ENCODE measurements around the gene CNTNAP4. TPM values are rescaled to one million over a fixed set of nuclear protein-coding genes. Genes with fewer than 3 reads are reported as not detected.

Gene CNTNAP4
- total RNA-seq, 1 experiment from 2014 or later: not detected

DNA sequence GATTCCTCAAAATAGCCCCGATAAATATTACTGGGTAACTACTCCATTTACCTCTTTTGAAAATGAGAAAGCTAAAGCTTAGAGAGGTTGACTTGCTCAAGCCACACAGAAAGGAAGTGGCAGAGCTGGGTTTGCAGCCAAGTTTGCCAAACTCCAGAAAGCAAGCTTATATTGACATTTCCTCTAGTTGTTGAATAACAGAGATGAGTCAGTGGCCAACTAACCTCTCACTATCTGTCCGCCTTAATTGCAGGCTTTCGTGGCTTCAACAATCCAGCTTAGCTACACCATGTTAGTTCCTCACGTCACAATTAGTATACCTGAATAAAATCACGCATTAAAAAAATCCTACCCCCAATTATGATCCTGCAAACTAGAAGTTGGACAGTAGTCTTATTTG, 151.7 kb downstream of the CNTNAP4 start:
- no peak overlapping the region for H2BK5ac ChIP-seq (ENCODE audit: insufficient read length, low read length)
- H3K4me1 ChIP-seq (ENCODE audit: insufficient read depth, low read length): no peaks in the 10 kb centered on the region
- H3K9me3 Mint-ChIP-seq: no peaks in the 10 kb centered on the region
- no peak overlapping the region for H2AFZ ChIP-seq (ENCODE audit: low read length)
- H3K4me3 Mint-ChIP-seq: no peak overlapping the region
- no peak overlapping the region for H3K27ac ChIP-seq (ENCODE audit: insufficient read length, low read depth, low read length)
- H3K23ac ChIP-seq (ENCODE audit: insufficient read length, low read depth, low read length): no peak overlapping the region
- H3K4ac ChIP-seq (ENCODE audit: low read depth, low read length): no peak overlapping the region
- no peak overlapping the region for H2BK12ac ChIP-seq (ENCODE audit: insufficient read length, low read depth, low read length)
- H3K27me3 Mint-ChIP-seq (ENCODE audit: low read depth): peaks cover 21% of the 10 kb centered on the region
- H3K23me2 ChIP-seq (ENCODE audit: insufficient read length, low read depth, low read length, poor library complexity, severe bottlenecking): no peaks in the 10 kb centered on the region
- H4K8ac ChIP-seq (replicated peaks; ENCODE audit: insufficient read length, low read depth, low read length): no peak overlapping the region
- no peak overlapping the region for H2BK20ac ChIP-seq (ENCODE audit: low read depth, low read length, poor library complexity, severe bottlenecking)
- WGBS (ENCODE audit: extremely low coverage, insufficient read length, low lambda C conversion rate): no CpG with 5 or more reads among the region's 5 CpGs
- H3K4me2 ChIP-seq (ENCODE audit: insufficient read depth, insufficient read length, low read length): no peak overlapping the region
- H3K27me3 ChIP-seq (ENCODE audit: insufficient read depth, low read length): no peaks in the 10 kb centered on the region
- H4K20me1 ChIP-seq (ENCODE audit: control insufficient read depth, insufficient read depth, insufficient read length): no peaks in the 10 kb centered on the region
- H3K79me1 ChIP-seq (ENCODE audit: insufficient read depth, low read depth, low read length, poor library complexity, severe bottlenecking): no peaks in the 10 kb centered on the region
- no peak for DNase-seq
- no peak overlapping the region for H3K56ac ChIP-seq (ENCODE audit: insufficient read length, low read depth, low read length)
- no peaks in the 10 kb centered on the region for H3K4me1 Mint-ChIP-seq
- no peak overlapping the region for H4K91ac ChIP-seq (ENCODE audit: insufficient read length, low read depth, low read length)
- no peaks in the 10 kb centered on the region for H3K36me3 Mint-ChIP-seq (ENCODE audit: insufficient read depth in 1 of 3, low read depth in 3 of 3)
- no peak overlapping the region for H4K5ac ChIP-seq (ENCODE audit: insufficient read length, low read depth, low read length)
- H2BK120ac ChIP-seq (ENCODE audit: low read depth, low read length, poor library complexity, severe bottlenecking): no peak overlapping the region
- TF ChIP-seq, protein P1, sequence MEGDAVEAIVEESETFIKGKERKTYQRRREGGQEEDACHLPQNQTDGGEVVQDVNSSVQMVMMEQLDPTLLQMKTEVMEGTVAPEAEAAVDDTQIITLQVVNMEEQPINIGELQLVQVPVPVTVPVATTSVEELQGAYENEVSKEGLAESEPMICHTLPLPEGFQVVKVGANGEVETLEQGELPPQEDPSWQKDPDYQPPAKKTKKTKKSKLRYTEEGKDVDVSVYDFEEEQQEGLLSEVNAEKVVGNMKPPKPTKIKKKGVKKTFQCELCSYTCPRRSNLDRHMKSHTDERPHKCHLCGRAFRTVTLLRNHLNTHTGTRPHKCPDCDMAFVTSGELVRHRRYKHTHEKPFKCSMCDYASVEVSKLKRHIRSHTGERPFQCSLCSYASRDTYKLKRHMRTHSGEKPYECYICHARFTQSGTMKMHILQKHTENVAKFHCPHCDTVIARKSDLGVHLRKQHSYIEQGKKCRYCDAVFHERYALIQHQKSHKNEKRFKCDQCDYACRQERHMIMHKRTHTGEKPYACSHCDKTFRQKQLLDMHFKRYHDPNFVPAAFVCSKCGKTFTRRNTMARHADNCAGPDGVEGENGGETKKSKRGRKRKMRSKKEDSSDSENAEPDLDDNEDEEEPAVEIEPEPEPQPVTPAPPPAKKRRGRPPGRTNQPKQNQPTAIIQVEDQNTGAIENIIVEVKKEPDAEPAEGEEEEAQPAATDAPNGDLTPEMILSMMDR (conservative IDR thresholded peaks at IDR 0.05): no peak
- H3T11ph ChIP-seq (ENCODE audit: low read length): no peak overlapping the region
- no peak overlapping the region for H3K18ac ChIP-seq (ENCODE audit: insufficient read length, low read depth, low read length)
- H3K9ac ChIP-seq (ENCODE audit: extremely low read depth, insufficient read length, low read length): no peak overlapping the region
- no peak overlapping the region for H2AK5ac ChIP-seq (ENCODE audit: insufficient read length, low read length)
- H2BK15ac ChIP-seq (ENCODE audit: low read depth, low read length): no peak overlapping the region
- no peak overlapping the region for H3K14ac ChIP-seq (ENCODE audit: insufficient read depth, low read length)
- no peaks in the 10 kb centered on the region for H3K79me2 ChIP-seq (ENCODE audit: insufficient read depth, low read length)
- H3K27ac Mint-ChIP-seq: no peak overlapping the region
- no peaks in the 10 kb centered on the region for H3K9me3 ChIP-seq (ENCODE audit: control insufficient read depth, low read depth, low read length)

Data from H9 (cell line).